ENCODE results near the gene ATPAF2.
"Not testable (repeated sequence)": the region's sequence is repeated elsewhere in the genome, so short reads cannot be mapped to it uniquely, and the experiment has no call there.

ATPAF2 gene

DNA sequence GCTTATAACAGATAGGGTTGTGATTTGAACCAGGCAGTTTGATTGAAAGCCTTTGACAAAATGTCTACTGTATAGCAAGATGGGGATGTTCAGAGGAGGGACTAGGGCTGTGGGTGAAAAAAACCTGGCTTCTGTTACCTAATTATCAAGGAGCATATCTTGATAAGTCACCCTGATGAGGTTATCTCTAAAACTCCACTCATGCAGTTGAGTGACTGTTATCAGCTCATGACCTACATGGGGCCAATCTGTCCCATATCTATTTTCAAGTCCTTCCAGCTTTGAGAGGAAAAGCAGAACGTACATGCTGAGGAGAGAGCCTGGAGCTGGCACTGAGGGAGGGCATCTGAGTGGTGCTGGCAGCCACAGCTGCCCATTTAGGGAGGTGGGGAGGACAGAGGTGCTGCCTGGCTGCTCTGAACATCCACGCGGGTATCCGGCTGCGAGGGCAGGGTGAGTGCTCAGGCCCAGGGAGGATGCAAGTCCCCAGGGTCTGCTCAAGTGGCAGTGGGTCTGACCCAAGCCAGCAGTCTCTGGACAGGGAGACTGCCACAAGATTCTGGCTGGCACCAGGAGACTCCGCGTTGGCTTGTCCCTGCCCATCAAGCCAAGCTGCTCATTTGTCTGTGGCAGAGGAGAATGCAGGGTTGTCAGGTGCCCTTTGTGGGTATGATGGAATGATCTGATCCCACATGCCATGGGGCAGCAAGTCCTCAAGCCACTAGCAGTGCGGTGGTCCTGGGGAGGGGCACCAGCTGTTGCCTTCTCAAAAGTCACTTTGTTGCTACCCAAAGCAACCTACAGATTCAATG lies 29.2 kb downstream of the ATPAF2 start:
- no peak for DNase-seq

DNA sequence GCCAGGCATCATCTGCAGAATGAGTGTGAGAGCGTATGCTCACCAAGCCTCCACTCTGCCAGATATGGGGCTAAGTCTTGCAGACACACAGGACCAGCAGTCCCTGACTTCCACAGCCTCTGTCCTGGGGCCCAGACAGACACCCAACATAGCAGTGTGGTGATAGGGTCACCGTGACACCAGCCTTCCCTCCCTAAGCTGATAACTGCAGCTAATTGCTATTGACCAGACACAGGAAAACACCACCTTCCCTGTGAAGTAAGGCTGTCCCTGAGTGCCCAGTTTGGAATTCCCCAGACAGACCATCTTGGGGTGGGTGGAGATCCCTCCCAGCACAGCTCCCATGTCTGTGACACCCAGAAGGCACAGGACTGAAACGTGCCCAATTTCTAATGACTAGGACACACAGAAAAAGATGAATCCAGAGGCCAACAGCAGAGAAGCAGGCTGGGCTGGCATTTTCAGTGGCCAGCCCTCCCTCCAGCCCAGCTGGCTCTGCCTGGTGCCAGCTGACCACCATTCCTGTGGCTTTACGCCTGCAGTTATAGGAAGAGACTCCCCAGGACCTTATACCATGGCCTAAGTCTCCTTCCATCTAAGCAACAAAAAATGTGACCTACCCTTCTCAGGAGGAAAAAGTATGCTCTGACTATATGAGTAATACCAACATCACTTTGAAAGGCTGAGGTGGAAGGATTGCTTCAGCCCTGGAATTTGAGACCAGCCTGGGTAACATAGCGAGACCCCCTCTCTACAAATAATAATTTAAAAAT lies 30.3 kb downstream of the ATPAF2 start:
- DNase-seq: no peak

DNA sequence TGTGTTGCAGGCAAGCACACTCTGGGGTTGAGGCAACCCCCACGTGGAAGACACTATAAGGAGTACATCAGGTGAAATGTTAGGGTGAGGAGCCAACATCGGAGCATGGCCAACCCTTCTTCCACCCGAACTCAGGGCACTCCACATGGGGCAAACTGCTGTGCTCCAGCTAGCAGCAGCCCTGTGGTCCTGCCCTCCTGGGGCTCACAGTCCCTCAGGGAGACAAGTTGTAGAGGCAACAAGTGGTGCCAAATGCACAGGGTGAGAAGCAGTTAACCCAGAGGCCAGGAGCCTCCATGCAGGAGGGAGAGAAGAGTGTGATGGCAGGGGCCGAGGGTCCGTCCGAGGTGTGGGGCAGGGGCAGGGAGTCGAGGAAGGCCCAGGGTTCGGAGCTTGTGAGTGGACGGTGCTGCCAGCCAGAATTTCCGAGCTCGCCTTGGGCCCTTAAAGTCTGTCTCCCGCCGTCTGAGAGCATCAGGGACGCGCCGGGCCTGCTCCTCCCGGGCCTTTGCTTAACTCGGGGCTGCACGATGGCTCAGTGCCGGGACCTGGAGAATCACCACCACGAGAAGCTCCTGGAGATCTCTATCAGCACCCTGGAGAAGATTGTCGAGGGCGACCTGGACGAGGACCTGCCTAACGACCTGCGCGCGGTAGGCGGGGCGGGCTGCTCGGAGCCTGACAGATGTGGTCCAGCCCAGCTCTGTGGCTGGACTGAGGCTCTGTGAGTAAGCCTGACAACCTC lies 32.3 kb downstream of the ATPAF2 start:
- DNase-seq: no peak

DNA sequence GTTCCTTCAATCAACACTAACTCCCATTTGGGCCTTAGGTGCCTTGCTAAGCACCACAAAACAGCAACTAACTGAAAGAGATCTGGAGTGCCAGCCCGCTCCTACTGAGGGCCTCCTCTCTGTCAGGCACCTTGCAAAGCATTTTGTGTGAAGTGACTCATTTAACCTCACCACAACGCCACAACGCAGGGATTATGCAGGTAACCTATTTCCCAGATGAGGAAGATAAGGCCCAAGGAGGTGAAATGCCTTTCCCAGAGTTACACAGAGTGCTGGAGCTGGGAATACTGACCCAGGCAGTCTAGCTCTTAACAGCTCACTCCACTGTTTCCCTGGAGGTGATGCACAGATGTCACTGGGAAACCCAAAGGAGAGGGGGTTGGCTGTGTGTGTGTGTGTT lies 33.5 kb downstream of the ATPAF2 start:
- DNase-seq: no peak

DNA sequence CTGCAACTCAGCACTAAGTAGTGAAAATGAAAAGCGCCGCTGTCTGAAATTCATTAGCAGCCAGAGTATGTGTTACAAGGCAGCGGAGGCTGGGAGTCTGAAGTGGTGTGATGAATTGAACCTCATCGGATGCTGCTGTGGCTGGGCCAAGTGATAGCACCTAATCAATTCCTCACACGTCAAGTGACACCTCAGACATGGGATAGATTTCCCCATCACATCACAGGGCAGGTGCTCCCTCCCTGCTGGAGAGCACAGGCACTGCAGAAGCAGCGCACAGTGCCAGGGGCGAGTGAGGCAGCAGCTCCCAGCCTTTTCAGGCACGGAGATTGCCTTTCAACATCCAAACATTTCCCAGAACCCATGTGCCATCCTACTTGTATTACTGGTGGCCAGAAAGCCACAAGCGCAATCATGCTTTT lies 34.1 kb downstream of the ATPAF2 start:
- no peak for DNase-seq

DNA sequence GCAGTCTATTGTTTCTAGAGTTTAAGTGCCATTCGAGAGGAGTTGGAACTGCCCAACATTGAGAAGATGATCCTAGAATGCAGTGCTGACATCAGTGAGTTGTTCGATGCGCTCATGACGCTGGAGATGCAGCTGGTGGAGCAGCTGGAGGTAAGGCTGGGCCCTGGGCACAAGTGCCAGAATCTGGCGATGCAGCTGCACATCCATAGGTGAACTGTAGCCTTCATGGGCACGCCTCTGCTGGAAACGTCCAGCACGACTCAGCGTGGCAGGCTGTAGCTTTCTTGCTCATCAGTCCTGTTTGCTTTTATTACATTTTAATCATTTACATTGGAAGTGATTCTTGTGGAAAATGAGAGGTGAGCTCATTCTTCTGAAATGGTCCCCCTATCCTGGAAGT lies 34.6 kb downstream of the ATPAF2 start:
- DNase-seq: peak; percentile 43

DNA sequence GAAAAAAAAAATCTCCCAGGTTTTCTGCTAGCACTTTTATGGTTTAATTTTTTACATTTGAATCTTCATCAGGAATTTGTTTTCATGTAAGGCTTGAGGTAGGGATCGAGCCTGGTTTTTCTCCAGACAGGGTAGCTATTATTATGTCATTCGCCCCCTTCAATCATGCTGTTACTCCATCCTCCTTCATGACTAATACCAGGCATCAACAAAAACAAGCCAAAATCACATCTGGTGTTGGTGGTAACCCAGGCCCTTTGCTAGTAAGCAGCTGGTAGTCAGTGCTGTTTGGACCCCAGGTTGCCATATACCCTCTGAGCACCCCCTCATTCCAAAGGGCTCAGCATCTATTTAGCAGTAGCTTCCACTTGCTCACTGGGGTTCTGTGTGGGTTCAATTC lies 36.8 kb downstream of the ATPAF2 start:
- no peak for DNase-seq

DNA sequence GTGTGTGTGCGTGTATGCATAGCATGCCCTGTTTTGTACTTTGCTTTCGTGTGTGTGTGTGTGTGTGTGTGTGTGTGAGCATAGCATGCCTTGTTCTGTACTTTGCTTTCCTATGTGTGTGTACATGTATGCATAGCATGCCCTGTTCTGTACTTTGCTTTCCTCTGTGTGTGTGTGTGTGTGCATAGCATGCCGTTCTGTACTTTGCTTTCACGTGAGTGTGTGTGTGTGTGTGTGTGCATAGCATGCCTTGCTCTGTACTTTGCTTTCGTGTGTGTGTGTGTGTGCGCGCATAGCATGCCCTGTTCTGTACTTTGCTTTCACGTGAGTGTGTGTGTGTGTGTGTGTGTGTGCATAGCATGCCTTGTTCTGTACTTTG lies 38.9 kb downstream of the ATPAF2 start:
- DNase-seq: no peak

DNA sequence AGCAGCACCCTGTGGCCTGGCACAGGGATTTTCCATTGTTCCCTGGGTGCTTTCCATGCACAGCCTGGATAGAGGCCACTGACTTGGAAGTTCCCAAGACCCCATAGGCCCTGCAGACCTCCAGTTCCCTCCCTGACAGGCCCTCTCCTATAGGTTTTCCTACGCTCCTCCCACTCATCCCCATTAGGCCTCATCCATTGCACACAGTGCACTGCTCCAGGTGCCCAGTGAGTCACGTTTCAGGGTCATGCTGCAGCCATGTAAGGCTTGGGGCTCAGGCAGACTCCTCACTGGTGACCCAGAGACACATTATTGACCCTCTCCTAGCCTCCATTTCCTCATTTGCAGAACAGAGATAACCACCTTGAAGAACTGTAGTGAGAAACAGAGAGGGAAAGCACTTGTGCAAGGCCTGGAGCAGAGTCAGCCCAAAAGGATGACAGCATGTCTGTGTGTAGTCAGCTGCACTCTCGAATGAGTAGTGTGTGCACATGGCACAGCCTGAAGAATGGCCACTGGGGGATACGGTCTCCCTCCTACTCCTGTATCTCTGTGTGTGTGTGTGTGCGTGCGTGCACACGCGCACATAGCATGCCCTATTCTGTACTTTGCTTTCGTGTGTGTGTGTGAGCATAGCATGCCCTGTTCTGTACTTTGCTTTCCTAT lies 39.5 kb downstream of the ATPAF2 start:
- no peak for DNase-seq

DNA sequence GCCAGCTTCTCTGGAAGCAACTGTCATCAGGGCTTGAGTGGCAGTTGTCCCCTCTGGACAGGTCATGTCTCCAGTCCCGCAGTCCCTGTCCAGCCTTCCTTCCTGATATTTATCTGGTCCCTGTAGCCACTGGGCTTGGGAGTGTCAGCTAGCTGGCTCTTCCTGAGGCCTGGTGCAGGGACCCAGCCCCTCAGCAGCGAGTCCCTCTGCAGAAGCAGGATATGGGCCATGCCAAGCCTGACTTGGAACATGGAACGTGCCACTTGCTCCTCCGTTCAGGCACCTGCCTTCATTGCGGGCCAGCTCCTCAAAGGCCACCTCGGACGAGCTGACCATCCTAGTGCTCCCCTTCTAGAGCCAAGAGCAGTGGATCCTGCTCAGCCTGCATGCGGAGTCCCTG lies 40.0 kb downstream of the ATPAF2 start:
- no peak for DNase-seq

DNA sequence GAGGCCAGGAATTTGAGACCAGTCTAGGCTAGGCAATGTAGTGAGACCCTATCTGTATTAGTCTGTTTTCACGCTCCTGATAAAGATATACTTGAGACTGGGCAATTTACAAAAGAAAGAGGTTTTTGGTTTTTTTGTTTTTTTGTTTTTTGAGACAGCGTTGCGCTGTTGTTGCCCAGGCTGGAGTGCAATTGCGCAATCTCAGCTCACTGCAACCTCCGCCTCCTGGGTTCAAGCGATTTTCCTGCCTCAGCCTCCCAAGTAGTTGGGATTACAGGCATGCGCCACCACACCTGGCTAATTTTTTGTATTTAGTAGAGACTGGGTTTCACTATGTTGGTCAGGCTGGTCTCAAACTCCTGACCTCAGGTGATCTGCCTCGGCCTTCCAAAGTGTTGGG lies 43.1 kb downstream of the ATPAF2 start:
- DNase-seq: not testable (repeated sequence)

DNA sequence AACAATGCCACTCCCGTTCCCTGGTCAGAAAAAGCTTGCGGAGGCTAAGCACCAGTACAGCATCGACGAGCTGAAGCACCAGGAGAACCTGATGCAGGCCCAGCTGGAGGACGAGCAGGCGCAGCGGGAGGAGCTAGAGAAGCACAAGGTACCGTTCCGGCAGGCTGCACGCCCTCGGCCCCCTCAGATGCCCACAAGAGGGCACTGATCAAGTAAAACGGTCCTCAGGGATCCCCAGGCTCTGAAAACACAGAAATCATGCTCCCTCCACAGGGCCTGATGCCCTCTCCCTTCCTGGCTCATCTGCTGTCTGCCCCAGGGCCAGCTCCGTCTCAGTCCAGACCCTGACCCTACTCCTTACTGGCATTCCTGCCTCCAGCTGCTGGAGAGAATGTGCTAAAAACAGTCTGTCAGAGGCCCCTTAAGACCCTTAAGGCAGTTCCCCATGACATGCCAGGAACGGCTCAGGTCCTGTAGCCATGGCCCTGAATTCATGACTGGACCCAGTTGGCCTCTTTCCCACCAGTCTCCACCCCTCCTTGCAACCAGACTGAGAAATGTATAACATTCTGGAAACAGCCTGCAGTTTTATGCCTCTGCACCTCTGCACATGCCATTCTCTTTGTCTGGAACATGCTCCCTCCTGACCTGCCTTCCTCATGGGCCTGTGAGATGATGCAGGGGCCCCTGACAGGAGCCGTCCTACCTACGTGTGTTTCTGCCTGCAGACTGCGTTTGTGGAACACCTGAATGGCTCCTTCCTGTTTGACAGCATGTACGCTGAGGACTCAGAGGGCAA lies 44.5 kb downstream of the ATPAF2 start:
- DNase-seq: peak; percentile 20

DNA sequence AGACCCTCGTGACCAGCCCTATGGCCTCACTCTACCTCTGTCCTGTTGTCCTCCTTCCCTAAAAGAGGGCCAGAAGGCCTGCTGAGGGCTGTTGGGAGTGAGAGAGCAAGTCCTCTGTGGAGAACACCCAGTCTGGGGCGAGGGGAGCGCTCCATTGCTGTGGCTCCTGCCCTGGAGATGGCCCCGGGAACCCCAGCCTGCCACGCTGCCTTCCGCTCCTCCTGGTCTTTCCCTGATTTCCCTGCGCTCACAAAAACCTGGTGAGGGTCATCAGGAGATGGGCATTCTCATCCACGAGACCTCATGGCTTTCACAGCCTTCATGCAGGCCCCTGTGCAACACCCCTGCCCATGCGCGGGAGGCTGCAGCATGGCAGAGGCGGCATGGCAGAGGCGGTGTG lies 45.1 kb downstream of the ATPAF2 start:
- DNase-seq: no peak

DNA sequence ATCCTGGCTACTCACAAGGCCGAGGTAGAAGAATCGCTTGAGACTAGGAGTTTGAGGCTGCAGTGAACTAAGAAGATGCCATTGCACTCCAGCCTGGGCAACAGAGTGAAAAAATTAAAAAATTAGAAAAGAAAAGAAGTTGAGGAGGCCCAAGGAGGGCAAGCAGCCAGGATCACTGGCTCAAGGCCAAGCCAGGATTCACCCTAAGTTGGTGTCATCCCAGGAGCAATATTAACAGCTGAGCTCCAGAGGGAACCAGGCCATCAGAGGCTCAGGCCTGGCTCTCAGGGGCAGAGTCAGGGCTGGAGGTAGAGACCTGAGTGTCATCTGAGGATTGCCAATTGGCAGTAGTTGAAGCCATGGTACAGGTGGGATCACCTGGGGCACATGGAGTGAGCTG lies 45.6 kb downstream of the ATPAF2 start:
- no peak for DNase-seq

DNA sequence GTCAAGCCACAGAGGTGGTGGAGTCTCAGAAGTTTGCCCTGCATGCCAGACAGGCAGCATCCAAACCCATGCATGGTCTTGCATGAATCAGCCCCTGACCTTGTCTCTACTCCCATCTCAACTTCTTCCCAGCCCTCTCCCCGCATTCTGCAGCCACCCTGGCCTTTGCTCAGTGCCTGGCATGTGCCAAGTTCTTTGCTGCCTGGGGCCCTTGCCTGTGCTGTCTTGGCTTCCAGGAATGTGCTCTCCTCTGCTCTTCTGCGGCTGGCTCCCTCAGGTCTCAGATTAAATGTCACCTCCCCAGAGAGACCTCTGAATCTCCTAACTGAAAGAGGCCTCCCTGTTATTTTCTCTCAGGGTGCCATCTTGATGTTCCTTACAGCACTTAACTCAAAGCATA lies 48.7 kb downstream of the ATPAF2 start:
- no peak for DNase-seq

DNA sequence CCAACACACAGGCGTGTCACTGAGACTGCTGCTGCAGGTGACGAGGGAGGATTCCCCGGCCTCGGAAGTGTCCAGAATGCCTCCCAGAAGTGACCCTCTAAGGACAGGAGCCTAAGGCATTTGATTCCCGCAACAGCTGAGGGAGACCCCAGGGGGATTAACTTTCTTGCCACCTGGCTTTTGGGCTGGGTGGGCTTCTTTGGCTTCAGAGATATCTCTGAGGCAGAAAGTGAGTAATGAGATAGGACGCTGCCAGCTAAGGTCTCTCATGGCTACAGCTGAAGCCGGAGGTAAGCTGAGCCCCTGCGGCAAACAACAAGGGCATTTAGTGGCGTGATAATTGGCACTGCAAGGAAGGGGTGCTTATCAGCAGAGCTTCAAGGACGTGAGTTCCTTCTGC lies 49.4 kb downstream of the ATPAF2 start:
- DNase-seq: no peak

DNA sequence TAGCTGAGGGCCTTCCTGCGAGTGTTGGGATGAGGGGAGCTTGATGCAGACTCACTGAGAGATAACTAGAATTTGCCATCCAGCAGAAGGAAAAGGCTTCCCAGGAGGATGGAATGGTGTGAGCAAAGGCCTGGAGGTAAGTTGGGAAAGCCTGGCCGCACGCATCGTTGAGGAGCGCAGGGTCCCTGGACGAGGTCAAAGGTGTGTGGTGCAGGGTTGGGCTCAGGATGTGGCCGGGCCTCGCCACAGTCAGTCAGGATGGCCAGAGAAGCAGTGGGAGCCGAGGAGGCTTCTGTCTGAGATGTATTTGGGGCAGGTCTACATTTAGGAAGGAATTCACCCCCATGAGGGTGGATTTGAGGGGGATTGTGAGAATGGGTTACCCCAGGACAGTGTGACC lies 49.9 kb downstream of the ATPAF2 start:
- no peak for DNase-seq

DNA sequence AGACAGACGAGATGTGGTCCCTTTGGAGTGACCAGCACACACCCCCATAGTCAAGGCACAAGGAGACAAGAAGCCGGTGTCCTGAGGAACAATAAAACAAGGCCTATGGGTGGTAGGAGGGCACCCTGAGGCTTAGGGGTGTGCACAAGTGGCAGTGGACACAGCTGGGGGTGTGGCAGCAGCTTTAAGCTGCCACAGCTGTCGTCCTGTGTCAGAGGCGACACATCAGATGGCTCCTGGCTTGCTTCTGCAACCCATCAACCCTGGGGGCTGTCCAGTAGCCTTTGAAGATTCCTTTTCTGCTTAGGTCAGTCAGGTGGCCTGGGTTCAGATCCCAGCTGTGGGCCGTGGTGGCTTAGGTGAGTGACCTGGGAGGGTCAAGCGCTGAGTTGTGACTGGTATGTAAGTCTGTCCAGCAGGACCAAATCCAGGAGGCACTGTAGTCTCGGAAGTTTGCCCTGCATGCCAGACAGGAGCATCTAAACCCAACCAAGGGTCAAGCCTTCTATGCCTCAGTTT lies 50.5 kb downstream of the ATPAF2 start:
- no peak for DNase-seq

DNA sequence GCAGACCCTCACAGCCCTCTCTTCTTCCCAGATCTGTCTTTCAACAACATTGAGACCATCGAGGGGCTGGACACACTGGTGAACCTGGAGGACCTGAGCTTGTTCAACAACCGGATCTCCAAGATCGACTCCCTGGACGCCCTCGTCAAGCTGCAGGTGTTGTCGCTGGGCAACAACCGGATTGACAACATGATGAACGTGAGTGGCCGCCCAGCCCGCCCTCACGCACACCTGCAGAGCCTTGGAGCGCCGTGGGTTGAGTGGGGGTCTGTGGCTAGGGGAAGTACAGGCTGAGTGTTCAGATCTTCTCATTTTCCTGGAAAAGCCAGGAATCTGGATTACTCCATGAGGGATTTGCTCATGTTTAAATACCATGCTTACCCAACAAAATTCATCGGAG lies 51.1 kb downstream of the ATPAF2 start:
- DNase-seq: no peak

DNA sequence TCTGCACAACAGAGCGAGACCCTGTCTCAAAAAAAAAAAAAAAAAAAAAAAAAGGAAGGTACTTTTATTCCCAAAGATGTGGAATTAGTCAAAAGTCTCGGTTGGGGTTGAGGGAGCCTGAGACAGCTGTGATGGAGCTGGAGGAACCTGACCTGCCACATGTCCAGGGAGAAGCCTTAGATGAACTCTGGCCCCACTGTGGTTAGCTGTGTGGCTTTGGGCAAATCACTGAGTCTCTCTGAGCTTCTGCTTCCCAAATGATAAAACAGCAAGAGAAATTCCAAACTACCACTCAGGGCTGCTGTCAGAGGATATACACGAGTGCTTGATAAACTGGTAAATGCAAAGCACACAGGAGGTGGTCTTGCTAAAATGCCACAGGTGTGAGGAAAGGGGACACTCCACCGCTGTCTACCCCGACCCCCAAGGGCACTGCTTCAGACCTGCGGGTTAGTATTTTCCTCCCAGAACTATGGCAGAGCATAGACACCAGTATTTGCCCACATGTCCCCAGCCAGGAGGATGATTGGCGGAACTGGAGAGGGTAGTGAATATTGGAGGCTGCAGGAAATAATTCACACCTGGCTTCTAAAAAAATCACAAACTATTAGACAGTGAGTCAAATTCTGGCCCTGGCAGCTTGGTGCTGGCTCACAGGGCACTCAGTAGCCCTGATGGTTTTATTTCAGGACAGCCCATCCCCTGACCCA lies 51.6 kb downstream of the ATPAF2 start:
- no peak for DNase-seq

DNA sequence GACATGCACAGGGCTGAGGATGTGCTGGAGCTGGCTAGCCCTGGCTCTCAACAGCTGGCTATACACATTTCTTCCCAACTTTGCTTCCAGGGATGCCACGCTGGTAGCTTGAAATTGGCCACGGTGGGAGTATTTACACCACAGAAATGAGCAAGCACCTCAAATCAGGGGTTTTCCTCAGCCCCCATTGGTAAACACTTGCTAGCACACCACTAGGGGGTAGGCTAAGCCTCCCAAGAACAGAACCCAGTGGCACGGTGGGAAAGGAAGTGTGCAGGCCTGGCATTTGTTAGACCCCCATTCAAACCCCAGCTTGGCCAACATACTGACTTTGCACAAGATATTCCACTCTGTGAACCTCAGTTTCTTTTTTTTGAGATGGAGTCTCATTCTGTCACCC lies 53.4 kb downstream of the ATPAF2 start:
- DNase-seq: no peak
